Raji (cell line): Measurements from ENCODE around the gene CFAP65.

Source experiments
- POLR2A ChIP-seq: IDR thresholded peaks from 2 replicates; pipeline ENCODE4 v1.6.1; 2011; ENCODE audit warnings: low read depth, low read length, control low read depth; ENCODE audit not compliant: insufficient read depth

Gene CFAP65

GRCh38 chr2:219009294-219009693, 32.0 kb downstream of the CFAP65 start:
- no peak for TF ChIP-seq POLR2A

GRCh38 chr2:219003979-219004378, 37.3 kb downstream of the CFAP65 start:
- TF ChIP-seq POLR2A: no peak

GRCh38 chr2:219003267-219003634, 38.1 kb downstream of the CFAP65 start:
- TF ChIP-seq POLR2A: no peak

GRCh38 chr2:219002395-219003266, 38.7 kb downstream of the CFAP65 start:
- no peak for TF ChIP-seq POLR2A

GRCh38 chr2:219001577-219002394, 39.5 kb downstream of the CFAP65 start:
- TF ChIP-seq POLR2A: no peak

GRCh38 chr2:219001100-219001576, 40.2 kb downstream of the CFAP65 start:
- no peak for TF ChIP-seq POLR2A

GRCh38 chr2:219000569-219000960, 40.8 kb downstream of the CFAP65 start:
- no peak for TF ChIP-seq POLR2A

GRCh38 chr2:218999881-219000568, 41.3 kb downstream of the CFAP65 start:
- TF ChIP-seq POLR2A: no peak

GRCh38 chr2:218999021-218999880, 42.1 kb downstream of the CFAP65 start:
- TF ChIP-seq POLR2A: no peak

- TF ChIP-seq POLR2A: no peak
Observed at GRCh38 chr2:218998414-218999002, 42.8 kb downstream of the CFAP65 start.

GRCh38 chr2:218997731-218998130, 43.6 kb downstream of the CFAP65 start:
- TF ChIP-seq POLR2A: no peak

- TF ChIP-seq POLR2A: no peak
Observed at GRCh38 chr2:218996937-218997336, 44.4 kb downstream of the CFAP65 start.

GRCh38 chr2:218995972-218996711, 45.2 kb downstream of the CFAP65 start:
- TF ChIP-seq POLR2A: no peak
